ENCODE results near the gene ITIH2.

ITIH2 gene

DNA sequence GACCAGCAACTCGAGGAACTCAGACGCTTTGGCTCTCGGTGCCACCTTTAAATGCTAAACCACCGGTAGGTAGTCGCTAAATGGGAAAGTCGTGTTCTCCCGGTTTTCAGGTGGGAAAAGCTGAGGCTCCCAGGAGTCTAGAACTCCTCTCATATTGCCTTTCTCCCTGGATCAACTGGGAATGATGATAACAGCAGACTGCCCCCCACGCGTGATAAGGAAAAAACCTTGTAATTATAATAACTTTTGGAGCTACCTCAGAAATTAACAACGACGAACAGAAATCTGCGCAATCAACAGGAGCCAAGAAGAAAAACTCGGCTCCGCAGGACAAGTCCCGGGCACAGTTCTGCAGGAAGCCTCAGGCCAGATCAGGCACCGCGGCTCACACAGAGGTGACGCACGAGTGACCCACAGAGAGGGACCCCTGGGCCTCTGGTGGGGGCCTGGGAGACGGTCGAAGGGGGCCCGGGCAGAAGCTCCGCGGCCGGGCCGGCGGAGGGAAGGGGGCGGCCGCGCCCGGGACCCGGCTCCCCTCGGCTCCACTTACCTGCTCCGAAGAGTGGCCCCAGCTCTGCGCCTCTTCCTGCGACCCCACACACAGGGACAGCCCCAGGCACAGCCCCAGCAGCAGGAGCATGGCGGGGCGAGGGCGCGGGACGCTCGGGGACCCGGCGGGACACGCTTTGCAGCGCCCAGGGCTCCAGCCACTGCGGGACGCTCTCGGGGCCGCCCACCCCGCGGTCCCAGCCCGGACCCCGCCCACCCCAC lies 36.7 kb upstream of the ITIH2 start, which contains the start of gene ITIH5:
Gene ITIH5, minus strand, starts transcription at position 714 of the 771 bp plus-strand sequence. Its CDS starts 74 bp downstream, at position 640.
- Histone ChIP-seq H3K9me2 (replicated peaks; ENCODE audit: insufficient read depth, low read length) (no peaks in the 10 kb centered on the region), H3K4me3 (ENCODE audit: low read length) (peak within 1 kb of the TSS; percentile 26; the same call in 1 of the 2 replicates), H3K4me1 (ENCODE audit: low read length) (no peaks in the 10 kb centered on the region), H3K27ac (ENCODE audit: low read length) (no peak within 1 kb of the TSS), H3K9ac (ENCODE audit: low read length) (no peak within 1 kb of the TSS), H2AFZ (ENCODE audit: low read length) (no peak within 1 kb of the TSS), H4K20me1 (ENCODE audit: insufficient read depth, low read length) (no peaks in the 10 kb centered on the region), H3K36me3 (replicated peaks; ENCODE audit: insufficient read depth, low read length) (no peaks in the 10 kb centered on the region), H3K9me3 (replicated peaks; ENCODE audit: insufficient read depth, low read length) (no peaks in the 10 kb centered on the region), H3K4me2 (ENCODE audit: low read depth, low read length) (peak within 1 kb of the TSS; percentile 59; the same call in 1 of the 2 replicates), H3K79me2 (ENCODE audit: low read length) (no peaks in the 10 kb centered on the region), H3F3A (ENCODE audit: insufficient read depth, low read length) (no peaks in the 10 kb centered on the region), H3K27me3 (replicated peaks; ENCODE audit: insufficient read depth, low read length) (no peaks in the 10 kb centered on the region)
- no peak for DNase-seq
- TF ChIP-seq EZH2phosphoT487 (IDR thresholded peaks at IDR 0.05; ENCODE audit: low read length), result no peak
- TF ChIP-seq, protein P1, sequence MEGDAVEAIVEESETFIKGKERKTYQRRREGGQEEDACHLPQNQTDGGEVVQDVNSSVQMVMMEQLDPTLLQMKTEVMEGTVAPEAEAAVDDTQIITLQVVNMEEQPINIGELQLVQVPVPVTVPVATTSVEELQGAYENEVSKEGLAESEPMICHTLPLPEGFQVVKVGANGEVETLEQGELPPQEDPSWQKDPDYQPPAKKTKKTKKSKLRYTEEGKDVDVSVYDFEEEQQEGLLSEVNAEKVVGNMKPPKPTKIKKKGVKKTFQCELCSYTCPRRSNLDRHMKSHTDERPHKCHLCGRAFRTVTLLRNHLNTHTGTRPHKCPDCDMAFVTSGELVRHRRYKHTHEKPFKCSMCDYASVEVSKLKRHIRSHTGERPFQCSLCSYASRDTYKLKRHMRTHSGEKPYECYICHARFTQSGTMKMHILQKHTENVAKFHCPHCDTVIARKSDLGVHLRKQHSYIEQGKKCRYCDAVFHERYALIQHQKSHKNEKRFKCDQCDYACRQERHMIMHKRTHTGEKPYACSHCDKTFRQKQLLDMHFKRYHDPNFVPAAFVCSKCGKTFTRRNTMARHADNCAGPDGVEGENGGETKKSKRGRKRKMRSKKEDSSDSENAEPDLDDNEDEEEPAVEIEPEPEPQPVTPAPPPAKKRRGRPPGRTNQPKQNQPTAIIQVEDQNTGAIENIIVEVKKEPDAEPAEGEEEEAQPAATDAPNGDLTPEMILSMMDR (IDR thresholded peaks at IDR 0.05; ENCODE audit: low read length), result no peak

DNA sequence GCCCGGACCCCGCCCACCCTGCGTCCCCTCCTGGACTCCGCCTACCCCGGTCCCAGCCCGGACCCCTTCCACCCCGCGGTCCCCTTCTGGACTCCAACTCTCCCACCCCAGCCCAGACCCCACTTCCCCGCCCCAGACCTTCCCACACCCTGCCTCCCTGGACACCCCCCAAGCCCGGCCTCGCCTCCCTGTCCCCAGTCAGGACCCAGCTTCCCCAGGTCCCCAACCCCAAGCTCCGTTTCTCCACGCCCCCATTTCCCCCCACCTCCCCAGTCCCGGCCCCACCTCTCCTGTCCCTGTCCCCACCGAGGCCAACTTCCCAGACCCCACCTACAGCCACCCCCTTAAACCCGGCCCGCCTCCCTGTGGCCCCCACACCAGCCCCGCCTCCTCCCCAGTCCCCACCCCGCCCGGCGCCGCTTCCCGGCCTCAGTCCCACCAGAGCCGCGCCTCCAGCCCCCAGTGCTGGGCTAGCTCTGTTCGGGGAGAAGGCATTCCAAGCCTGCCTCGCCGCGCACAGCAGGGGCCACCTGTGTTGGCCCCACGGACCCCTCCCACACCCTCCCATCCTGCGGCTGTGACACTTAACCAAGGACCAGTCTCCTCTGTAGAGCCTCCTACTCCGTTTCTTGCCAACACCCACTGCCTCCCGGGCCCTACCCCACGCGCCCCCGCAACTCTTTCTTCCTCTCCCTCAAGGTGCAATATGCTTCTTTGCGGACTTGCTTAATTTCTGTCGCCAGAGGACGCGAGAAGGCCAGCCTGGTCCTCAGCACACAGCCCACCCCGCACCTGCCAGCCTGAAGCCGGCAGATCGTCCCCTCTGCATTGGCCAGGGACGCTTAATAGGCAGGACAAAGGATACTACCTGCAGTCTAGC lies 35.6 kb upstream of the ITIH2 start:
- H3K4me1 ChIP-seq (ENCODE audit: low read length), result no peaks in the 10 kb centered on the region
- H3K36me3 ChIP-seq (replicated peaks; ENCODE audit: insufficient read depth, low read length), result no peaks in the 10 kb centered on the region
- no peak overlapping the region for H3K4me3 ChIP-seq (ENCODE audit: low read length)
- TF ChIP-seq EZH2 (optimal IDR thresholded peaks at IDR 0.05; ENCODE audit: low read depth, low read length) (no peak), EZH2phosphoT487 (IDR thresholded peaks at IDR 0.05; ENCODE audit: low read length) (no peak)
- TF ChIP-seq, protein P1 (IDR thresholded peaks at IDR 0.05; ENCODE audit: low read length), result no peak
- no peaks in the 10 kb centered on the region for H3K9me3 ChIP-seq (replicated peaks; ENCODE audit: insufficient read depth, low read length)
- no peak overlapping the region for H3K4me2 ChIP-seq (ENCODE audit: low read depth, low read length)
- no peaks in the 10 kb centered on the region for H3K27me3 ChIP-seq (replicated peaks; ENCODE audit: insufficient read depth, low read length)
- no peaks in the 10 kb centered on the region for H4K20me1 ChIP-seq (ENCODE audit: insufficient read depth, low read length)
- no peak overlapping the region for H2AFZ ChIP-seq (ENCODE audit: low read length)
- H3F3A ChIP-seq (ENCODE audit: insufficient read depth, low read length), result no peaks in the 10 kb centered on the region
- no peaks in the 10 kb centered on the region for H3K79me2 ChIP-seq (ENCODE audit: low read length)
- DNase-seq, result no peak
- no peaks in the 10 kb centered on the region for H3K9me2 ChIP-seq (replicated peaks; ENCODE audit: insufficient read depth, low read length)
- H3K9ac ChIP-seq (ENCODE audit: low read length), result no peak overlapping the region
- no peak overlapping the region for H3K27ac ChIP-seq (ENCODE audit: low read length)

DNA sequence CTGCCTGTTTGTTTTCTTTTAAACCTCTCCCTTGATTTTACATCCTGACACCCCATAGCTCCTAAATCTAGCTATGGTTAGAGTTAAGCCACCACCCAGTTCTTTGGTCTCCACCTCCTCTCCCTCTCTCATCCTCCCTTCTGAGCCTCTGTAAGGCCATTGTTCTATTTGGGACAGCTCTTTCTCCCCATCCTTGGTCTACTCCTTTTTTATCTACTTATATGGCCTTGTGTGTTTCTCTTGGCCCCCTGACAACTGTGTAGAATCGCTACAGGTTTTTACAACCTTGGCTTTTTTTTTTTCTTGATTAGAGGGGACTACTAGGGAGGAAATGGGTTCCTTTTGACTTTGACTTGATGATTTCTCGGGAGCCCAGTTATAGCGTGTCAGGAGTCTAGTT lies 33.0 kb upstream of the ITIH2 start:
- H3K4me1 ChIP-seq (ENCODE audit: low read length), result no peaks in the 10 kb centered on the region
- no peak overlapping the region for H3K9ac ChIP-seq (ENCODE audit: low read length)
- no peaks in the 10 kb centered on the region for H3K27me3 ChIP-seq (replicated peaks; ENCODE audit: insufficient read depth, low read length)
- H3F3A ChIP-seq (ENCODE audit: insufficient read depth, low read length), result no peaks in the 10 kb centered on the region
- no peaks in the 10 kb centered on the region for H3K9me2 ChIP-seq (replicated peaks; ENCODE audit: insufficient read depth, low read length)
- TF ChIP-seq, protein P1 (IDR thresholded peaks at IDR 0.05; ENCODE audit: low read length), result no peak
- TF ChIP-seq EZH2phosphoT487 (IDR thresholded peaks at IDR 0.05; ENCODE audit: low read length) (no peak), EZH2 (optimal IDR thresholded peaks at IDR 0.05; ENCODE audit: low read depth, low read length) (no peak)
- no peaks in the 10 kb centered on the region for H3K36me3 ChIP-seq (replicated peaks; ENCODE audit: insufficient read depth, low read length)
- H2AFZ ChIP-seq (ENCODE audit: low read length), result no peak overlapping the region
- H3K79me2 ChIP-seq (ENCODE audit: low read length), result no peaks in the 10 kb centered on the region
- no peaks in the 10 kb centered on the region for H3K9me3 ChIP-seq (replicated peaks; ENCODE audit: insufficient read depth, low read length)
- no peaks in the 10 kb centered on the region for H4K20me1 ChIP-seq (ENCODE audit: insufficient read depth, low read length)
- no peak overlapping the region for H3K4me3 ChIP-seq (ENCODE audit: low read length)
- no peak overlapping the region for H3K4me2 ChIP-seq (ENCODE audit: low read depth, low read length)
- DNase-seq, result no peak
- no peak overlapping the region for H3K27ac ChIP-seq (ENCODE audit: low read length)
